Measurements from ENCODE around the gene ZCCHC9.

ZCCHC9 gene

DNA sequence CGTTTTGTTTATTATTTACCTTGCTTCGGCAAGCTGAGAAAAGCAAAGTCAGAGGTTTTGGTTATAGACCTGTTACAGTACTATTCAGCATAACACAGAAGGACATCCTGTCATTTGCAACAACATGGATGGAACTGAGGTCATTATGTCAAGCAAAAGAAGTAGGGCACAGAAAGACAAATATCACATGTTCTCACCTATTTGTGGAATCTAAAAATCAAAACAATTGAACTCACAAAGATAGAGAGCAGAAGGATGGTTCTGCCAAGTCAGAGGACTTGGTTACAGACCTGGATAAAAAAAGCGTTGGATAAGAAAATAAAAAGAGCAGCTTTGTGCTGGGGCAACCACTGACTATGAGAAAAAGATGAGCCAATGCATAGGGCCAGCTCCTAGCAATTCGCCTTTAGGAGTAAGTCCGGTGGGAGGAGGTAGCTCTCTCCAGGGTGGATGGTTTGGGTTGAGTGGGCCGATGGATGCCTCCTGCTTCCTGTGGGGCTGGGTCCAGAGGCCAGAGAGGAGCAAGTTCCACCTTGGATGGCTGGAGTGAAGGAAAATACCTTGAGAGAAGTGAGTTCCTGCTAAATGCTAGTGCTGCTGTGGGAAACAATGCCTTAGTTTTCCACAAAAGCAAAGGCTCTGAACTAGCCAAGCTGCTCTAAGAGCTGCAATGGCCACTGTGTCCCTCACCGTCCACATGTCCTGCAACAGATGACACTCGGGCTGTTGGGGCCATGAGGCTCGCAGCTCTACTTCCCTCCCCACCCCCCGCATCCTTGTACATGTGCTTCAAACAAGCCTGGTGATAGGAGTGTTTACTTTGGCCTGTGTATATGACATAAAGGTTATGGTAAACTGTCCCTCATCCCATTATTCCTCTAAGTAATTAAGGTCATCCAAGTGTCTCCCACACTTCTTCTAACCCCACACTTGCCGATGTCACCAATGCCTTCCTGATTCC lies 54.2 kb downstream of the ZCCHC9 start:
- Histone ChIP-seq H3K79me2 (ENCODE audit: insufficient read depth, low read length) (no peaks in the 10 kb centered on the region), H3K9me3 (ENCODE audit: insufficient read depth, low read depth, low read length) (no peaks in the 10 kb centered on the region), H3K27me3 (ENCODE audit: insufficient read depth, low read length, poor library complexity, severe bottlenecking) (no peaks in the 10 kb centered on the region), H3K4me1 (ENCODE audit: insufficient read depth, low read length, poor library complexity, severe bottlenecking) (no peaks in the 10 kb centered on the region), H3K4me2 (ENCODE audit: low read depth, low read length, poor library complexity, severe bottlenecking) (no peak overlapping the region), H3K36me3 (ENCODE audit: insufficient read depth, low read length) (no peaks in the 10 kb centered on the region), H3K4me3 (ENCODE audit: low read length, poor library complexity, severe bottlenecking) (no peak overlapping the region), H2AFZ (ENCODE audit: low read length) (no peak overlapping the region), H3K9me2 (replicated peaks; ENCODE audit: low read depth, low read length) (no peaks in the 10 kb centered on the region), H4K20me1 (ENCODE audit: insufficient read depth, low read length, poor library complexity, severe bottlenecking) (no peaks in the 10 kb centered on the region), H3K9ac (ENCODE audit: low read depth, low read length, poor library complexity, severe bottlenecking) (no peak overlapping the region), H3F3A (ENCODE audit: low read depth) (no peaks in the 10 kb centered on the region)
- TF ChIP-seq, protein P1, sequence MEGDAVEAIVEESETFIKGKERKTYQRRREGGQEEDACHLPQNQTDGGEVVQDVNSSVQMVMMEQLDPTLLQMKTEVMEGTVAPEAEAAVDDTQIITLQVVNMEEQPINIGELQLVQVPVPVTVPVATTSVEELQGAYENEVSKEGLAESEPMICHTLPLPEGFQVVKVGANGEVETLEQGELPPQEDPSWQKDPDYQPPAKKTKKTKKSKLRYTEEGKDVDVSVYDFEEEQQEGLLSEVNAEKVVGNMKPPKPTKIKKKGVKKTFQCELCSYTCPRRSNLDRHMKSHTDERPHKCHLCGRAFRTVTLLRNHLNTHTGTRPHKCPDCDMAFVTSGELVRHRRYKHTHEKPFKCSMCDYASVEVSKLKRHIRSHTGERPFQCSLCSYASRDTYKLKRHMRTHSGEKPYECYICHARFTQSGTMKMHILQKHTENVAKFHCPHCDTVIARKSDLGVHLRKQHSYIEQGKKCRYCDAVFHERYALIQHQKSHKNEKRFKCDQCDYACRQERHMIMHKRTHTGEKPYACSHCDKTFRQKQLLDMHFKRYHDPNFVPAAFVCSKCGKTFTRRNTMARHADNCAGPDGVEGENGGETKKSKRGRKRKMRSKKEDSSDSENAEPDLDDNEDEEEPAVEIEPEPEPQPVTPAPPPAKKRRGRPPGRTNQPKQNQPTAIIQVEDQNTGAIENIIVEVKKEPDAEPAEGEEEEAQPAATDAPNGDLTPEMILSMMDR (conservative IDR thresholded peaks at IDR 0.05; ENCODE audit: low read length) = no peak
- no peak for TF ChIP-seq EZH2phosphoT487 (IDR thresholded peaks at IDR 0.05; ENCODE audit: borderline replicate concordance)

DNA sequence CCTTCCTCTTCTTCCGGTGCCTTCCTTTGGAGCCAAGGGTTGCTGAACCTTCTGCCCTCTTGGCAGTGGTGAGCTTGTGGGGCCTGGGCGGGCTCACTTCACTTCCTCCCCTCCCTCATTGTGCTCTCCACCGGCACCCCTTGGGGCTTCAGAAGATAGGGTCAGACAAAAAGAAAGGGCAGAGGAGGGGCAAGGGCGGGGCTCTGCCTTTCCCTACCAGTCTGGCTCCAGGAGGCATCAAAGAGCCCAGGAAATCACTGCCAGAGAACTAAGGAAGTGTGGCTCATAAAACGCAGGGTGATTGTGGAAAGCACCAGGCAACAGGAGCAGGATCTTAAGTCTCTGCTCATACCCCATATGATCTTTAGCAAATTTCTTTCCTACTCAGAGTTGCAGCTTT lies 57.7 kb downstream of the ZCCHC9 start:
- H3K9me2 ChIP-seq (replicated peaks; ENCODE audit: low read depth, low read length) = no peaks in the 10 kb centered on the region
- H2AFZ ChIP-seq (ENCODE audit: low read length) = no peak overlapping the region
- H3K79me2 ChIP-seq (ENCODE audit: insufficient read depth, low read length) = no peaks in the 10 kb centered on the region
- no peaks in the 10 kb centered on the region for H3F3A ChIP-seq (ENCODE audit: low read depth)
- no peaks in the 10 kb centered on the region for H4K20me1 ChIP-seq (ENCODE audit: insufficient read depth, low read length, poor library complexity, severe bottlenecking)
- H3K9ac ChIP-seq (ENCODE audit: low read depth, low read length, poor library complexity, severe bottlenecking) = no peak overlapping the region
- H3K27me3 ChIP-seq (ENCODE audit: insufficient read depth, low read length, poor library complexity, severe bottlenecking) = no peaks in the 10 kb centered on the region
- H3K4me1 ChIP-seq (ENCODE audit: insufficient read depth, low read length, poor library complexity, severe bottlenecking) = no peaks in the 10 kb centered on the region
- no peak overlapping the region for H3K4me3 ChIP-seq (ENCODE audit: low read length, poor library complexity, severe bottlenecking)
- no peaks in the 10 kb centered on the region for H3K36me3 ChIP-seq (ENCODE audit: insufficient read depth, low read length)
- H3K9me3 ChIP-seq (ENCODE audit: insufficient read depth, low read depth, low read length) = no peaks in the 10 kb centered on the region
- H3K4me2 ChIP-seq (ENCODE audit: low read depth, low read length, poor library complexity, severe bottlenecking) = no peak overlapping the region
- TF ChIP-seq, protein P1 (conservative IDR thresholded peaks at IDR 0.05; ENCODE audit: low read length) = no peak
- no peak for TF ChIP-seq EZH2phosphoT487 (IDR thresholded peaks at IDR 0.05; ENCODE audit: borderline replicate concordance)

DNA sequence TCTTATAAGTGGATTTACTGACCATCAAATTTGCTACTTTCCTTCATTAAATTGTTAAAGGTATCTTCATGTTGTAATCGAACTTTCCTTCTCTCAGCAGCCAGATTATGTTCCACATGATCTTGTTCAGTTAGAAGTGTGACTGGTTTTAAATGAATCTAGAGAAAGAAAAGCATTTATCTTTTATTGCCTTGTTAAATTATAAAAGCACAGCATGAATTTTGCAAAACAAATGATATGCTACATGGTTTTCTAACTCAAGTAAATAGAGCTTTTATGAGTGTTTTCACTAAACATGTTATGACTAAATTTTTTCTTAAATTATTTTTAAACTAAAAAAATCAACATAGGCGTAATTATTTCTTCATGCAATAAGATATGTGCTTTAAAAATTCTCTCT lies 58.5 kb downstream of the ZCCHC9 start:
- H3K4me3 ChIP-seq (ENCODE audit: low read length, poor library complexity, severe bottlenecking) = no peak overlapping the region
- H3K36me3 ChIP-seq (ENCODE audit: insufficient read depth, low read length) = no peaks in the 10 kb centered on the region
- no peak overlapping the region for H3K9ac ChIP-seq (ENCODE audit: low read depth, low read length, poor library complexity, severe bottlenecking)
- H3K9me2 ChIP-seq (replicated peaks; ENCODE audit: low read depth, low read length) = no peaks in the 10 kb centered on the region
- H2AFZ ChIP-seq (ENCODE audit: low read length) = no peak overlapping the region
- H3K79me2 ChIP-seq (ENCODE audit: insufficient read depth, low read length) = no peaks in the 10 kb centered on the region
- no peak for TF ChIP-seq EZH2phosphoT487 (IDR thresholded peaks at IDR 0.05; ENCODE audit: borderline replicate concordance)
- TF ChIP-seq, protein P1 (conservative IDR thresholded peaks at IDR 0.05; ENCODE audit: low read length) = no peak
- no peak overlapping the region for H3K4me2 ChIP-seq (ENCODE audit: low read depth, low read length, poor library complexity, severe bottlenecking)
- no peaks in the 10 kb centered on the region for H3K4me1 ChIP-seq (ENCODE audit: insufficient read depth, low read length, poor library complexity, severe bottlenecking)
- no peaks in the 10 kb centered on the region for H3K9me3 ChIP-seq (ENCODE audit: insufficient read depth, low read depth, low read length)
- no peaks in the 10 kb centered on the region for H3K27me3 ChIP-seq (ENCODE audit: insufficient read depth, low read length, poor library complexity, severe bottlenecking)
- H4K20me1 ChIP-seq (ENCODE audit: insufficient read depth, low read length, poor library complexity, severe bottlenecking) = no peaks in the 10 kb centered on the region
- no peaks in the 10 kb centered on the region for H3F3A ChIP-seq (ENCODE audit: low read depth)

Measured in Loucy (cell line).